ENCODE data around the gene CD163L1.

DNA sequence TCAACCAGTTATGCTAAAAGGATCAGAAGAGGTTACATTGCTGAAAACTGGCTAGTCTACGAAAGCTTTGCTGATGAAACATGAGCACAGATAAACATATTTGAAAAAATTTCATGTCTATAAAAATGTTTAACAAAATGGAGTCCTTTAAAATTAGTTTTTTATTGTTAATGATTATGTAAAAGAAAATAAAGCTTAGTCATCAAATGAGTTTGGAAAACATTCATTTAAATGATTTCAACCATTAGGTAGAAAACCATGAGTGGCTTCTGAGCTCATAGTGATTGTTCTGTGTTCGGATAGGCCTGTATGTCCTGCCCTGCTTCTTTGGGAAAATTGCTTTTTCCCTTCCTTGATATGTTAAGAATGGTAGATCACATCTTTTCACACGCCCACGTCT is 584 bp upstream of the CD163L1 start:
- TF ChIP-seq POLR2A (IDR thresholded peaks at IDR 0.05), result no peak
- TF ChIP-seq, protein P1, sequence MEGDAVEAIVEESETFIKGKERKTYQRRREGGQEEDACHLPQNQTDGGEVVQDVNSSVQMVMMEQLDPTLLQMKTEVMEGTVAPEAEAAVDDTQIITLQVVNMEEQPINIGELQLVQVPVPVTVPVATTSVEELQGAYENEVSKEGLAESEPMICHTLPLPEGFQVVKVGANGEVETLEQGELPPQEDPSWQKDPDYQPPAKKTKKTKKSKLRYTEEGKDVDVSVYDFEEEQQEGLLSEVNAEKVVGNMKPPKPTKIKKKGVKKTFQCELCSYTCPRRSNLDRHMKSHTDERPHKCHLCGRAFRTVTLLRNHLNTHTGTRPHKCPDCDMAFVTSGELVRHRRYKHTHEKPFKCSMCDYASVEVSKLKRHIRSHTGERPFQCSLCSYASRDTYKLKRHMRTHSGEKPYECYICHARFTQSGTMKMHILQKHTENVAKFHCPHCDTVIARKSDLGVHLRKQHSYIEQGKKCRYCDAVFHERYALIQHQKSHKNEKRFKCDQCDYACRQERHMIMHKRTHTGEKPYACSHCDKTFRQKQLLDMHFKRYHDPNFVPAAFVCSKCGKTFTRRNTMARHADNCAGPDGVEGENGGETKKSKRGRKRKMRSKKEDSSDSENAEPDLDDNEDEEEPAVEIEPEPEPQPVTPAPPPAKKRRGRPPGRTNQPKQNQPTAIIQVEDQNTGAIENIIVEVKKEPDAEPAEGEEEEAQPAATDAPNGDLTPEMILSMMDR (IDR thresholded peaks at IDR 0.05), result no peak

Measured in stomach (tissue), 4 donors.